Activated naive CD4-positive, alpha-beta T cell treated with anti-CD3 and anti-CD28 coated beads for 36 hours (primary cell): ENCODE measurements around the gene SIPA1L3. TPM values are rescaled to one million over a fixed set of nuclear protein-coding genes. Genes with fewer than 3 reads are reported as not detected.

ENCODE experiments used
- CTCF ChIA-PET: fragments of 350-600 bp; sonication (Branson Sonifier 250); formaldehyde crosslinking; loops from one replicate; lab custom pipeline; 2021; ENCODE audit warnings: antibody characterized with exemption; lab: Charles Lee
- DNase-seq: peaks from one replicate; pipeline ENCODE4 v3.0.0-alpha.2; 2020
- H3K27ac Mint-ChIP-seq: one replicate; pipeline ENCODE4 v1.8.0; 2021; ENCODE audit warnings: mild to moderate bottlenecking, mixed read lengths
- H3K27me3 Mint-ChIP-seq: one replicate; pipeline ENCODE4 v1.8.0; 2021; ENCODE audit warnings: low read depth, mixed read lengths
- H3K36me3 Mint-ChIP-seq: one replicate; pipeline ENCODE4 v1.8.0; 2021; ENCODE audit warnings: low read depth, mixed read lengths
- H3K4me1 Mint-ChIP-seq: one replicate; pipeline ENCODE4 v1.8.0; 2021; ENCODE audit warnings: low read depth, mixed read lengths
- H3K4me3 Mint-ChIP-seq: one replicate; pipeline ENCODE4 v1.8.0; 2021; ENCODE audit warnings: mild to moderate bottlenecking, moderate library complexity, mixed read lengths
- H3K9me3 Mint-ChIP-seq: one replicate; pipeline ENCODE4 v1.8.0; 2021; ENCODE audit warnings: mixed read lengths
- intact Hi-C: fragments of 100-400 bp; cut with micrococcal nuclease; formaldehyde crosslinking; loops from one replicate; pipeline ENCODE4 v1.15.1; 2023
- total RNA-seq, 2 experiments: library from RNA; stranded (reverse); gene quantifications; one replicate each; pipeline ENCODE4 v1.2.3, GENCODE V29; 2021

SIPA1L3 gene
- total RNA-seq, 2 experiments from 2014 or later: 8.1 to 10.4 TPM

DNA sequence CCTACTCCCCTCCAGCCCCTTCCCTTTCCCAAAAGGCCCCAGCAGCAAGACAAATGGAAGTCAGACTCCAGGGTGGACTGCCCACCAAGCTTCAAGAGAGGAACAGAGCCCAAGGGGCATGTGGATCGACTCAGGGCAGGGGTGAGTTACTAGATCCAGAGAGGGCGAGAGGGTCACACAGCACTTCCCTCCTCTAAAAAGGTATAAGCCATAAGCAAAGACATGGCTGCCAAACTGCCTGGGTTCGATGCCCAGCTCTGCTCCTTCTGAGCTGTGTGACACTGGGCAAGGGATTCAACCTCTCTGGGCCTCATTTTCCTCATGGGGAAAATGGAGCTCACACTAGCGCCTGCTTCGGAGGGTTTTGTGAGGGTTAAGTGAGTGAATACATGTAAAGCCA is 345.4 kb downstream of the SIPA1L3 start:
- Mint-ChIP-seq H3K9me3 (no peaks in the 10 kb centered on the region), H3K4me3 (no peak overlapping the region), H3K4me1 (peaks cover 6% of the 10 kb centered on the region), H3K36me3 (no peaks in the 10 kb centered on the region), H3K27me3 (peaks cover 17% of the 10 kb centered on the region), H3K27ac (no peak overlapping the region)
- CTCF ChIA-PET: interaction anchor here (1.5 kb wide), 1 partner anchor 8 kb away, joined by 6 read pairs; no protein-coding TSS in a partner anchor
- intact Hi-C loops: no loop called here
- no peak for DNase-seq

- intact Hi-C loops: no loop called here
- CTCF ChIA-PET: interaction anchor here (1.5 kb wide), 1 partner anchor 9 kb away, joined by 6 read pairs; no protein-coding TSS in a partner anchor
- Mint-ChIP-seq H3K27ac (no peak overlapping the region), H3K4me1 (peaks cover 6% of the 10 kb centered on the region), H3K9me3 (no peaks in the 10 kb centered on the region), H3K27me3 (peaks cover 19% of the 10 kb centered on the region), H3K4me3 (no peak overlapping the region), H3K36me3 (no peaks in the 10 kb centered on the region)
- no peak for DNase-seq
These were observed 346.1 kb downstream of the SIPA1L3 start for GRCh38 chr19:38252941-38253691.

- Mint-ChIP-seq H3K27ac (no peak overlapping the region), H3K4me3 (no peak overlapping the region), H3K4me1 (peaks cover 6% of the 10 kb centered on the region), H3K9me3 (no peaks in the 10 kb centered on the region), H3K36me3 (no peaks in the 10 kb centered on the region), H3K27me3 (peaks cover 20% of the 10 kb centered on the region)
- intact Hi-C loops: no loop called here
- no peak for DNase-seq
- CTCF ChIA-PET: interaction anchor here (1.1 kb wide), 1 partner anchor 82 kb away, joined by 3 read pairs; the partner anchor contains the start of gene CATSPERG
These were observed 346.8 kb downstream of the SIPA1L3 start for GRCh38 chr19:38253788-38254187.

DNA sequence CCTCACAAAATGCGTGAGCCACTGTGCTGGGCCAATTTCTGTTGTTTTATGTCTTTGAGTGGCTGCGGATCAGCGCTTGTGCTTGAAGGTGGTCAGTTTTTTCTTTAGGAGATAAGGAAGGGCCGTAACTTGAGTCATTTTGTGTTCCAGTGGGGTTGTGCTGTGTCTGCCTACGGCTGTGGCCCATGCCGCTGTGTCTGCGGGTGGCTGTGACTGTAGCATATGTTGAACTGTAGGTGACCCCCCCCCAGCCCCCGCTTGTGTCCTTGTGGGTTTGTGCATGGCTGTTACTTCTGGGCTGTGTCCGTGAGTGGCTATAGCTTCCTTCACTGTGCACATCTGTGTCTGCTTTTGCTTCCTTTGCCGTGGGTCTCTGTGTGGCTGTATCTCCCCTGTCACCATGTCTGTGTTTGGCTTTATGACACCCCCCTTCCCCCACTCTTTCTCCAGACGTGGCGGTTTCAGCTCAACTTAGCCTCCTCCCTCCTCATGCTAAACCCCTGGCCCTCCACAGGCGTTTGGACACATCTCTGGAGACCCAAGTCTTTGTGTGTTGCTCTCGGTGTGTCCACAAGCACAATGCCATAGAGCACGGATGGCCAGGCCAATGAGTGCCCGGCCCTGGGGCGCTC is 348.5 kb downstream of the SIPA1L3 start:
- CTCF ChIA-PET: interaction anchor here (0.7 to 1.4 kb wide), 6 partner anchors 8 to 27 kb away, joined by 3 to 4 read pairs (median 3); no protein-coding TSS in a partner anchor
- no peak for DNase-seq
- Mint-ChIP-seq H3K27ac (no peak overlapping the region), H3K4me1 (peaks cover 6% of the 10 kb centered on the region), H3K9me3 (no peaks in the 10 kb centered on the region), H3K27me3 (peaks cover 23% of the 10 kb centered on the region), H3K4me3 (no peak overlapping the region), H3K36me3 (no peaks in the 10 kb centered on the region)
- intact Hi-C loops: no loop called here

Other genes starting within 250 kb of the SIPA1L3 start
- gene ZNF607, start 187.4 kb upstream of the SIPA1L3 start, total RNA-seq: 1 to 10 TPM; 3.4 to 4.1 TPM
- gene ZNF573, start 127.6 kb upstream of the SIPA1L3 start, total RNA-seq: 1 to 10 TPM; 6.1 to 7.3 TPM
- gene WDR87, start 614 bp upstream of the SIPA1L3 start, total RNA-seq: not detected